GM18519 (cell line): ENCODE measurements around the gene PER1.
A peak's percentile ranks its signal among the peaks of the same experiment; 100 is the strongest.
"Not testable (repeated sequence)": the region's sequence is repeated elsewhere in the genome, so short reads cannot be mapped to it uniquely, and the experiment has no call there.

Experiments used
- ATAC-seq: cut with Tn5 transposase; IDR thresholded peaks from one replicate; pipeline ENCODE4 v1.9.1; 2021; ENCODE audit warnings: mild to moderate bottlenecking, moderate library complexity; ENCODE audit not compliant: unreplicated experiment, low FRiP score

The PER1 gene

GRCh38 chr17:8121681-8122421 is 30.4 kb downstream of the PER1 start:
- ATAC-seq, result no peak

- ATAC-seq, result no peak
These were observed 30.9 kb downstream of the PER1 start for GRCh38 chr17:8121407-8121680.

GRCh38 chr17:8120520-8121406 is 31.4 kb downstream of the PER1 start:
- no peak for ATAC-seq

- ATAC-seq, result peak; percentile 33
These were observed 32.4 kb downstream of the PER1 start for GRCh38 chr17:8119581-8120519.

- no peak for ATAC-seq
These were observed 33.2 kb downstream of the PER1 start for GRCh38 chr17:8118769-8119580.

- no peak for ATAC-seq
These were observed 34.0 kb downstream of the PER1 start, which contains the start of gene ALOXE3 for GRCh38 chr17:8117980-8118768. TSS of gene ALOXE3 (minus strand) at chr17:8118514. CDS start at chr17:8117990, 524 bp downstream.

- no peak for ATAC-seq
These were observed 34.7 kb downstream of the PER1 start for GRCh38 chr17:8117367-8117979.

GRCh38 chr17:8116776-8117175 is 35.4 kb downstream of the PER1 start:
- no peak for ATAC-seq

GRCh38 chr17:8110907-8111306 is 41.3 kb downstream of the PER1 start:
- ATAC-seq, result no peak

GRCh38 chr17:8110456-8110804 is 41.8 kb downstream of the PER1 start:
- no peak for ATAC-seq

- ATAC-seq, result no peak
These were observed 42.3 kb downstream of the PER1 start for GRCh38 chr17:8109661-8110455.

- no peak for ATAC-seq
These were observed 43.1 kb downstream of the PER1 start for GRCh38 chr17:8108972-8109660.

- not testable (repeated sequence) for ATAC-seq
These were observed 45.2 kb downstream of the PER1 start for GRCh38 chr17:8106980-8107379.

GRCh38 chr17:8105957-8106398 is 46.2 kb downstream of the PER1 start:
- ATAC-seq, result no peak

GRCh38 chr17:8104911-8105310 is 47.3 kb downstream of the PER1 start:
- no peak for ATAC-seq

GRCh38 chr17:8103549-8103948 is 48.7 kb downstream of the PER1 start:
- no peak for ATAC-seq

- ATAC-seq, result no peak
These were observed 50.5 kb downstream of the PER1 start for GRCh38 chr17:8101721-8102120.
